ENCODE measurements around the gene SCUBE3.

The SCUBE3 gene

DNA sequence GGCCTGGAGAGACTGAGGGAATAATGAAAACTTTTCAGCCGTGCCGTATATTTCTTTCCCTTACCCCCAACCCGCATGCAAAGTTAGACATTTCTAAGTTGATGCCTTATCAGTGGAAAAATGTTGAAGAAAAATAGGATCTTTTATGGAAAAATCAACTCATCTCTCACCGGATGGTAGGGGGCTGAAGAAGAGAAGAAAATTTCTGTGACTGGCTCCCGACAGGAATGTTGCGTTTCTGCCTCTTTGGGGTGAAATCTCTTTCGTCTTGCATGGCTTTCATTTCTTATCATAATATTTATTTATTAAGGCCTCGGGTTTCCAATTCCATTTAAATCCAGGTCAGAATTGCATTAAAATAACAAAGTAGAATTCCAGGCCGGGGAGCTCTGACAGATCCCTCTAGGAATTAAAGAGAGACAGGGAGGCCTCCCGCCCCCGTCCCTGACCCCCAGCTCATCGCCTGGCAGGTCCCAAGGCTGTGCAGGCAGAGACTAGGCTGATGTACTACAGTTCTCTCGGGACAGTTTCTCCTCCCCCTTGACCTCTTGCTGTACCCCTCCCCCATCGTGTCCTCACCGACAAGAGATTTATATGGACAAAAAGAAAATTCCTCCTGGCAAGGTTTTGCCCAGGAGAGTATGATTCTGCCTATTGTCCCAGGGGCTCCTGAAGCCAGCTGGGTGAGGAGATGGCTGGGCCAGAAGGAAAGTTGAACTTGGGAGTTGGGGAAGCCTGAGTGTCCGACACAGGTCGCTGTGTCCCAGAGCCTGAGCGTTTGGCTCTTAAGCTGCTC lies 1.3 kb downstream of the SCUBE3 start:
- DNase-seq: no peak

GRCh38 chr6:35215665-35216411 lies 2.1 kb downstream of the SCUBE3 start:
- DNase-seq: no peak

DNA sequence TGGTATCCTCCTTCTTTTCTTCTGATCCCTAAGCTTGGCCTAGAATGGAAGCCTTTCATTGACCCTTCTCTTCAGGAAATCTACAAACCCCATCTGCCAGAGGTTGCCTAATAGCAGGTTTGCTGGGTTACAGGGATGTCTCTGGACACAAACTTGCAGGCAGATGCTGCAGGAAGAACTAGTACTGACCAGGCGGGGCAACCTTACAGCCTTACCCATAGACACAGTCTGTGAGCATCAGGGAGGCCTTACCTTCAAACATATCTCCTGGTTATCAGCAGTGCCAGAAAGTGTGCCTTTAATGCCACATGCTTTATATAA lies 2.6 kb downstream of the SCUBE3 start:
- DNase-seq: no peak

DNA sequence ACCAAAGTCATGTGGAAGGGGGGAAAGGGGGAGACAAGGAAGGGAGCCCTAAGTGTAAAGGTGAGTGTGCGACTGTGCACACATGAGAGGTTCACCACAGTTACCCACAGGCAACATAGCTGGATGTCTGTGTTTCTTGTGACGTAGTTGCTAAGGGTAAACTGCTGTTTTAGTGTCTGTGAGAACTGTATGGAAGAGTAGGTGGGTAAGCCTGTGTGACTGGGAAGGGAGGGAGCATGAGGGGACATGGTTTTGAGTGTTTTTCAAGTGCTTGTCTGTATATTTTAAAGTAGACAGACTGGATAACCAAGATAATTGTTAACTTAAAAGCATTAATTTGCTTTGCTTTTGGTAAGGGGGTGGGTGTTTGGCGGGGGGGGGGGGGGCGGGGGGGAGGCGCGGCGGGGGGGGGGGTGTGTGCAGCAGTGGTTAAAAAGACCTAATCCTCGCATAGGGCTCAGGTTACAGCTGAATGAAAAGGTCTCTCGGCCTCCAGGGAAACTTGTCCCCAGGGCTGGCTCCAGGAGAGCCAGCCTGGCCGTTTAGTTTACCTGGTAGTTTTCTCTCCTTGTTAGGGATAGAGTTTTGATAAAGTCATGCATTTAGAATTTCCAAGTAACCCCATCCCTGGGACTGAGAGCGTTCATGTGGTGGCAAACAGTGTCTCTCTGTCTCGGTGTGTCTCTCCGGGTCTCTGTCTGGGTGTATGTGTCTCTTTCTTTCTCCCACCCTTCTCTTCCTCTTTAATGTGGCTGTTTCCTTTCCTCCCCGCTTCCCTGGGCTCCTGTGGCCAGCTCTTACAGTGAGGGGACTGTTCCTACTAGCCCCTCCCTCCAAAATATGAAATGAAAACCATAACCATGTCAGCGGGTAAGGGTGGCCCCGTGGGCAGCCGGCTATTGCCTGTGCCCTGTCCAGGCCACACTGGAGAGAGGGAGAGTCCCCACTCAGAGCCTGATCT lies 3.4 kb downstream of the SCUBE3 start:
- DNase-seq: no peak

GRCh38 chr6:35218021-35218420 lies 4.3 kb downstream of the SCUBE3 start:
- no peak for DNase-seq

- no peak for DNase-seq
Observed at GRCh38 chr6:35218456-35218855, 4.7 kb downstream of the SCUBE3 start.

GRCh38 chr6:35219683-35220326 lies 6.0 kb downstream of the SCUBE3 start:
- no peak for DNase-seq

GRCh38 chr6:35220711-35221110 lies 7.0 kb downstream of the SCUBE3 start:
- no peak for DNase-seq

GRCh38 chr6:35223396-35223795 lies 9.6 kb downstream of the SCUBE3 start:
- no peak for DNase-seq

DNA sequence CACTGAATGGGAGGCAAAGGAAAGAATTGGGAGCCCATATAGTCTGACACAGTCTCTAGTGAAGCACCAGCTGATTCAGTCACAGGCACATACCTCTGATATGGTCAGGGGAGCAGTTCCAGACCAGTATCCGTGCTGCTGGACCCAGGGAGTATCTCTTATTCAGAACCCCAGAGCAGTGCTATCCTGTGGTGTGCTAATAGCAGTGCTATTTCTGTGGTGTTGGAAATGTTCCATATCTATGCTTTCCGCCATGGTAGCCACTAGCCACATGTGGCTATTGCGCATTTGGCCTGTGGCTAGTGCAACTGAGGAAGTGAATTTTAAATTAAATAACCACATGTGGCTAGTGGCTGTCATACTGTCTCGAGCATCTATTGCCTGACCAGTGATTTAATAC lies 11.0 kb downstream of the SCUBE3 start:
- no peak for DNase-seq

DNA sequence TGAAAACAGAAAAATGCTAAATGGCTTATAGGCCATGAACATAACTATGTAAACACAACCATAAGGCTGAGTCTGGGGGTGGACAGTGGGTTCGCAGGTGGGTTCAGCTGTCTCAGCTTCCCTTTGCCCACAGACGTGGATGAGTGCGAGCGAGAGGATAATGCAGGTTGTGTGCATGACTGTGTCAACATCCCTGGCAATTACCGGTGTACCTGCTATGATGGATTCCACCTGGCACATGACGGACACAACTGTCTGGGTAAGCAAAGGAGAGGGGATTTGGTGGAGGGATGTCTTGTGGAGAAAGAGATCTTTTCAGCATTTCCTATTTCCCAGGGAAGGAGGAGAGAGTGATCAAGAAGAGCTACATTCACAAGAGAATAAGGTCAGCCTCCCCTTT lies 14.7 kb downstream of the SCUBE3 start:
- DNase-seq: no peak

DNA sequence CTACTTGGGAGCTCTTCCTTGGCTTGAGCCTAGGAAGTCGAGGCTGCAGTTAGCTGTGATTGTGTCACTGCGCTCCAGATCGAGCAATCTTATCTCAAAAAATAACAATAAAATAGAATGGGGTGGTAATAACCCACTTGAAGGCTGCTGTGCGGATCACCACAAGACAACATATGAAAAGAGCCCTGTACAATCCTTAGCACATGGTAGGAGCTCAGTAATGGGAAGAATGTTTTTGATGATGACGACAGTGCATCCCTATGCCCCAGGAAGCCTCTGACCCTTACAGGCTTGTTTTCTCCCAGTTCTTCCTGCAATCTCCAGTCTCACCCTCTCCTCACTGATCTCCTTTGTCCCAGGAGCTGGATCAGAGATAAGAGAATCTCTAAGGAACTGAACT lies 15.5 kb downstream of the SCUBE3 start:
- DNase-seq: no peak

GRCh38 chr6:35230498-35230897 lies 16.7 kb downstream of the SCUBE3 start:
- DNase-seq: no peak

- DNase-seq: no peak
Observed at GRCh38 chr6:35230950-35231349, 17.2 kb downstream of the SCUBE3 start.

GRCh38 chr6:35231563-35231962 lies 17.8 kb downstream of the SCUBE3 start:
- no peak for DNase-seq

DNA sequence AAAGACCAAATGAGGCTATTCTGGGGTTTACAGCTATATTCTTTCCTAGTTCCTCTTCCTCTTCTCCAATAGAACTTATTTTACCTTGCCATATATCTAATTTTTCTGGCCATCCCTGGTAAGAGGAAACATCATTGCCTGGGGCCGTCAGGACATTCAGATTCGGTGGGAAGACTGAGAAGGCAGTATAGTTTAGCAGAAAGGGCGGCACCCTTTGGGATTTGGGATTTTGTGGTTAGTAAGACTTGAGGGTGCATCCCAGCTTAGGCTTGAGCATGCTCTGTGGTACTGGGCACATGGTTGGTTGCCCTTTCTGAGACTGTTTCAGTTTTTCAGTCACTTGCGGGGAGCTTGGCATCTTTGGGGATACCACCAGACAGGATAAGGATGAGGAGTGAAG lies 21.1 kb downstream of the SCUBE3 start:
- DNase-seq: no peak

DNA sequence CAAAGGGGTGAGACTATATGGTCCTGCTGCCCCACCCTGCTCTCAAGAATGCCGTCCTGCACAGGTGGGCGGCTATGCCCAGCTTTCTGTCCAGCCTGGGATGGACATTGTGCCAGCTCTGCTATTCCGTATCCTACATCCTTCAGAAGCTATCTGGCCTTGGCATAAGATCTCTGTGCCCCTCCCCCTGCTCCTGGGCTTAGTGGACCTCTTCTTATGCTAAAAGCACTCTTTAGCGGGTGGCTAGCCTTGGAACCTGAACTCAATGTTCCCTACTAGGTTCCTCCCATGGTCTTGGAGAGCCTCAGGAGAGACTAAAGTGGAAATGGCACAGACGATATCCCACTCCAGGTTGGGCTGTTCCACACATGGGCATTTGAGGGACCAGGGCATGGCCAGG lies 22.5 kb downstream of the SCUBE3 start:
- DNase-seq: no peak

DNA sequence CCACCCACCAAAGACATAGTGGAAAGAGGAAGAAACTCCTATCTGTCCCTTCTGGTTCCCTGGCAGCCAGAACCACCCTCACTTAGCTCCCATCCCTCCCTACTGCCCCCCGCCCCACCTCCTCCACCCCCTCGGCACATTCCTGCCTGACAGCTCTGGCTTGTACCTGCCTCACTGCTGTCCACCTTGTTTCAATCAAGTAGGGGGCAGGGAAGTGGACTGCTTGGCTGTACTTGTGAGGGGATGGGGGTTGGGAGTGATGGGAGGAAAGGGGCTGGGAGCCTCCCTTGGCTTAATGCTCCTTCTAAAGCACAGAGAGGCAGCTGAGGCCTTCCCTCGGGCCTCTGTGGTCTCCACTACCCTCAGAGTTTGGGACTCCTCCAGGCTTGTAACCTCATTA lies 23.7 kb downstream of the SCUBE3 start:
- DNase-seq: no peak

DNA sequence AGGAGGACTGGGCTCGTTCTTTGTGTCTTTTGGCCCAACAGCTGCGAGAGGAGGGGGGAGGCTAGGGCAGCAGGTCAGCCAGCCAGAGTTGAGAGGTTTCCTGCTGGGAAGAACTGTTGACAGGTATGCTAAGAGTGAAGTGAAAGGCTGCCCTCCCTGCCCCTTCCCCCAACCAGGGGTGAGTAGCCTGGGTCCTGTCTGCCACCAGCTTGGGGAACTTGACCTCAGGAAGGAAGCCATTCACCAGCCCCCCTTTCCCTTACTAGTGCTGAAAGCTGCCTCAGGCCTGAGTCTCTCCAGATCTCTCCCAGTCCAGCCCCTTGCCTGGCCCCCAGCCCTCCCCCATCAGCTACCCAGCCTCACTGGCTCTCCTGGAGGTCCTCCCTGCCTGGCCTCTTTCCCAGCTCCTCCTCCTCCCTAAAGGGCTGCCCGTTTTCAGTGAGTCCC lies 25.1 kb downstream of the SCUBE3 start:
- no peak for DNase-seq

DNA sequence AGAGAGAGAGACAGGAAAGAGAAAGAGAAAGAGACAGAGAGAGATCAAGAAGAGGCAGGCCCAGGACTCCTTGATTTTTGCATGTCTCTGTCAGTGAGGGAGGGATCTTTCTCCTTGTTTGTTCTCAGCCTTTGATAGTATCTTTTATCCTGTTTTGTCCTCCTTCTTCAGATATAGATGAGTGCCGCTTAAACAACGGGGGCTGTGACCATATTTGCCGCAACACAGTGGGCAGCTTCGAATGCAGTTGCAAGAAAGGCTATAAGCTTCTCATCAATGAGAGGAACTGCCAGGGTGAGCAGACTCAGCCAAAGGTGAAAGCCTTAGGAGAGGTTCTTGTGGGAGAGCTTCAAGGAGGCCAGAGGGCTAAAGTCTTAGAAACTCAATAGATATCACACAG lies 25.8 kb downstream of the SCUBE3 start:
- DNase-seq: no peak

DNA sequence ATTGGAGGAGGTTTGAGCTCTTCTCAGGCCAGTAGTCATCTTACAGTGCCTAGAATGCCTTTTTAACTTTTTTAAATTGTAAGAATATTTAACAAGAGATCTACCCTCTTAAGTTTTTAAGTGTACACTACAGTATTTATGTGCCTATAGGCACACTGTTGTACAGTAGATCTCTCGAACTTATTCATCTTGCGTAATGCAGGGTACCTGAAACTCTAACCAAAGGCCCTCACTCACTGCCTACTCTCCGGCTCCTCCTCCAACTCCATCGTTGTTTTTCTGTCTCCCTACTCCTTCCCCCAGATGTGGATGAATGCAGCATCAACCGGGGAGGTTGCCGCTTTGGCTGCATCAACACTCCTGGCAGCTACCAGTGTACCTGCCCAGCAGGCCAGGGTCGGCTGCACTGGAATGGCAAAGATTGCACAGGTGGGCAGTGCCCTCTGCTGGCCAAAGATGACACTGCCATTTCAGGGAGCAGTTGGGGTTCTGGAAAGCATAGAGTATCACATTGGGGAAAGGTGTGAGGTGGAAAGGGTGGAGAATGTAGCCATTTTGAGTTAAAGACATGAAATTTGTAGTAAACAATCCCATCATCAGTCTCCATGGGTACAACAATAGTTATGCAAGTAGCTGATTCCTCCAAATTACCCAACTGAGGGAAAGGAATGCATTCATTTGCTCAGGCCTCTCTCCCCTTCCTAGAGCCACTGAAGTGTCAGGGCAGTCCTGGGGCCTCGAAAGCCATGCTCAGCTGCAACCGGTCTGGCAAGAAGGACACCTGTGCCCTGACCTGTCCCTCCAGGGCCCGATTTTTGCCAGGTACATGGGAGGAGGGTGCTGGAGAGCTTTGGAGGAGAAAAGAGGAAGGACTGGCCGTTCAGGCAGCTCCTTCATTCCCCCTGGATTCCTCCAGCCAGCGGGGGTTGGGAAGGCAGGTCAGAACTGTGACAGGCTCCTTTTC lies 27.4 kb downstream of the SCUBE3 start:
- peak; percentile 77 for DNase-seq

- no peak for DNase-seq
Observed at GRCh38 chr6:35242486-35242885, 28.7 kb downstream of the SCUBE3 start.

Data from stimulated activated CD4-positive, alpha-beta T cell treated with anti-CD3 and anti-CD28 coated beads, Interleukin-4, amount 100 ng/mL, for 24 hours (primary cell).